HEK293T (cell line): Measurements from ENCODE around the gene BET1.

ENCODE experiments used
- CTCF ChIA-PET: fragments of 350-600 bp; formaldehyde crosslinking; extraction: SDS; loops from one replicate; lab custom pipeline; 2021; ENCODE audit warnings: antibody characterized with exemption, inconsistent platforms; lab: Yijun Ruan, JAX
- POLR2A ChIA-PET: fragments of 350-600 bp; formaldehyde crosslinking; extraction: SDS; loops from one replicate; lab custom pipeline; 2020; ENCODE audit warnings: antibody characterized with exemption, inconsistent platforms; lab: Yijun Ruan, JAX
- DNase-seq: peaks from one replicate; pipeline ENCODE4 v3.0.0; 2012; ENCODE audit warnings: mixed read lengths; ENCODE audit errors: extremely low spot score
- ARNT ChIP-seq: fragments of 450-650 bp; IDR thresholded peaks from 2 replicates; pipeline ENCODE4 v1.6.1; 2017; ENCODE audit warnings: mild to moderate bottlenecking
- BHLHE40 ChIP-seq: fragments of 450-650 bp; IDR thresholded peaks from 2 replicates; pipeline ENCODE4 v1.6.1; 2016; ENCODE audit warnings: mild to moderate bottlenecking, moderate library complexity, borderline replicate concordance
- CTBP1 ChIP-seq: fragments of 450-650 bp; IDR thresholded peaks from 2 replicates; pipeline ENCODE4 v1.6.1; 2016; ENCODE audit warnings: borderline replicate concordance
- ELF4 ChIP-seq: fragments of 450-650 bp; IDR thresholded peaks from 2 replicates; pipeline ENCODE4 v1.6.1; 2017; ENCODE audit warnings: antibody characterized with exemption
- FOXA1 ChIP-seq: fragments of 450-650 bp; IDR thresholded peaks from 2 replicates; pipeline ENCODE4 v1.6.1; 2016; ENCODE audit warnings: mild to moderate bottlenecking
- FOXK2 ChIP-seq: fragments of 450-650 bp; IDR thresholded peaks from 2 replicates; pipeline ENCODE4 v1.6.1; 2016; ENCODE audit warnings: mild to moderate bottlenecking
- FOXM1 ChIP-seq: fragments of 450-650 bp; IDR thresholded peaks from 2 replicates; pipeline ENCODE4 v1.6.1; 2017; ENCODE audit warnings: mild to moderate bottlenecking, borderline replicate concordance
- HDGF ChIP-seq: fragments of 450-650 bp; IDR thresholded peaks from 2 replicates; pipeline ENCODE4 v1.6.1; 2017; ENCODE audit warnings: antibody characterized with exemption, borderline replicate concordance
- L3MBTL2 ChIP-seq: fragments of 450-650 bp; conservative IDR thresholded peaks from 2 replicates; pipeline ENCODE4 v1.6.1; 2016; ENCODE audit warnings: mild to moderate bottlenecking
- LEF1 ChIP-seq: fragments of 450-650 bp; IDR thresholded peaks from 2 replicates; pipeline ENCODE4 v1.6.1; 2017; ENCODE audit warnings: mild to moderate bottlenecking, borderline replicate concordance
- NFRKB ChIP-seq: fragments of 450-650 bp; IDR thresholded peaks from 2 replicates; pipeline ENCODE4 v1.6.1; 2016; ENCODE audit warnings: mild to moderate bottlenecking, moderate library complexity
- SP1 ChIP-seq: fragments of 450-650 bp; IDR thresholded peaks from 2 replicates; pipeline ENCODE4 v1.6.1; 2017
- SUZ12 ChIP-seq: fragments of 450-650 bp; IDR thresholded peaks from 2 replicates; pipeline ENCODE4 v1.6.1; 2016; ENCODE audit warnings: mild to moderate bottlenecking
- TARDBP ChIP-seq: fragments of 450-650 bp; IDR thresholded peaks from 2 replicates; pipeline ENCODE4 v1.6.1; 2016
- ZNF384 ChIP-seq: fragments of 450-650 bp; IDR thresholded peaks from 2 replicates; pipeline ENCODE4 v1.6.1; 2016
- TF ChIP-seq, protein P1 (sequence below): fragments of 450-650 bp; IDR thresholded peaks from 2 replicates; pipeline ENCODE4 v1.6.1; 2016

The BET1 gene

GRCh38 chr7:94005753-94006152, 1.6 kb upstream of the BET1 start:
- ChIA-PET POLR2A (no interaction called here), CTCF (no interaction called here)
- no peak for DNase-seq
- TF ChIP-seq HDGF (no peak), SP1 (no peak), LEF1 (no peak), BHLHE40 (no peak), L3MBTL2 (no peak), ELF4 (no peak), TARDBP (no peak), FOXK2 (no peak), FOXM1 (no peak), FOXA1 (no peak), CTBP1 (no peak), ARNT (no peak), NFRKB (no peak)
- TF ChIP-seq, protein P1, sequence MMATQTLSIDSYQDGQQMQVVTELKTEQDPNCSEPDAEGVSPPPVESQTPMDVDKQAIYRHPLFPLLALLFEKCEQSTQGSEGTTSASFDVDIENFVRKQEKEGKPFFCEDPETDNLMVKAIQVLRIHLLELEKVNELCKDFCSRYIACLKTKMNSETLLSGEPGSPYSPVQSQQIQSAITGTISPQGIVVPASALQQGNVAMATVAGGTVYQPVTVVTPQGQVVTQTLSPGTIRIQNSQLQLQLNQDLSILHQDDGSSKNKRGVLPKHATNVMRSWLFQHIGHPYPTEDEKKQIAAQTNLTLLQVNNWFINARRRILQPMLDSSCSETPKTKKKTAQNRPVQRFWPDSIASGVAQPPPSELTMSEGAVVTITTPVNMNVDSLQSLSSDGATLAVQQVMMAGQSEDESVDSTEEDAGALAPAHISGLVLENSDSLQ, result no peak

DNA sequence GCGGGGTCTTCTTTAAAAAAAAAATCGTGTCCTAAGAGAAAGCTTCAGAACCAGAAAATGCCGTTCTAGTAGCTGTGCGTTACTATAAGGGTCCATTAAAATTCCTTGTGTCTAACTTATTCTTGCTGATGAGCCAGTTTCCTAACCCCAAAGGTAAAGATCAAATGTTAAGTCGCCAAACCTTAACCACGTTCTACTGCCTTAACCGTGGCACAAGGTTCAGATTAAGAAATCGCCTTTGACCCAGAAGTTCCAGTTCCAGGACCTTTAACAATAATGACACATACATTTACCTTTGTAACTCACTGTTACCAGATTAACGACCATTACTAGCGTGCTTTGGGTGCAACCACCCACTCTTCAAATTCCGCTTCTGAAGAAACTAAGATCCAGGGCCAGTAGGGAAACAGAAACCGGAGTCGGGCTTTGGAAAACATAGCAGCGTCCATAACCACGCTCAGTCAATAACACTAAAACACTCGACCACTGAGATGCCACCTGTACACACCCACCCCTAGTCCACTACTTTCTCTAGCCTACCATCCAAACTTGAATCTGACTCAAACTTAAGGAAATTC, 620 bp downstream of the BET1 start:
- POLR2A ChIA-PET, result no interaction called here
- peak; percentile 42 for DNase-seq

GRCh38 chr7:94001396-94001795, 2.8 kb downstream of the BET1 start:
- no peak for DNase-seq
- POLR2A ChIA-PET, result no interaction called here
- CTCF ChIA-PET, result no interaction called here
- no peak for TF ChIP-seq FOXA1
- TF ChIP-seq, protein P1, result no peak

More for the DNA sequence above, 620 bp downstream of the BET1 start:
- CTCF ChIA-PET, result no interaction called here
- no peak for TF ChIP-seq BHLHE40
- TF ChIP-seq, protein P1, result no peak
- TF ChIP-seq FOXK2, result no peak

- ChIA-PET CTCF (no interaction called here), POLR2A (no interaction called here)
- TF ChIP-seq LEF1 (no peak), TARDBP (no peak), ZNF384 (no peak), NFRKB (no peak)
- DNase-seq, result no peak
These were observed 6.3 kb downstream of the BET1 start for GRCh38 chr7:93997868-93998267.

GRCh38 chr7:93992421-93993110, 11.6 kb downstream of the BET1 start:
- no peak for DNase-seq
- ChIA-PET CTCF (no interaction called here), POLR2A (no interaction called here)
- TF ChIP-seq FOXM1 (no peak), ARNT (no peak), SUZ12 (no peak), BHLHE40 (no peak), FOXK2 (no peak), L3MBTL2 (no peak), LEF1 (no peak), TARDBP (no peak), NFRKB (no peak), SP1 (no peak), ZNF384 (no peak)
- TF ChIP-seq, protein P1, result no peak

GRCh38 chr7:93987297-93987696, 16.9 kb downstream of the BET1 start:
- no peak for TF ChIP-seq BHLHE40
- TF ChIP-seq SUZ12, result no peak
- TF ChIP-seq FOXA1, result no peak
- TF ChIP-seq, protein P1, result no peak
- TF ChIP-seq ARNT, result no peak
- TF ChIP-seq ELF4, result no peak
- TF ChIP-seq CTBP1, result no peak
- TF ChIP-seq SP1, result no peak
- no peak for TF ChIP-seq TARDBP
- TF ChIP-seq HDGF, result no peak
- TF ChIP-seq L3MBTL2, result no peak
- no peak for TF ChIP-seq LEF1
- TF ChIP-seq FOXM1, result no peak
- TF ChIP-seq NFRKB, result no peak
- no peak for TF ChIP-seq ZNF384
- no peak for TF ChIP-seq FOXK2
- POLR2A ChIA-PET, result no interaction called here
- CTCF ChIA-PET, result no interaction called here
- DNase-seq, result no peak
